DOHH2 (cell line): ENCODE data around the gene CLDN1.

ENCODE experiments used
- H3F3A ChIP-seq: fragments of 200-600 bp; sonication (generic), shearing (Covaris generic); 2 replicates; pipeline ENCODE4 v1.6.0; 2016; ENCODE audit warnings: antibody characterized with exemption, mild to moderate bottlenecking; ENCODE audit not compliant: control insufficient read depth, insufficient read depth
- H3K27ac ChIP-seq: fragments of 200-600 bp; sonication (generic); 2 replicates; pipeline ENCODE4 v1.5.1; 2014; ENCODE audit warnings: low read depth, mild to moderate bottlenecking, low read length, moderate library complexity
- H3K27me3 ChIP-seq: fragments of 200-600 bp; sonication (generic); 2 replicates; pipeline ENCODE4 v1.6.1; 2014; ENCODE audit warnings: mild to moderate bottlenecking, low read length, mixed read lengths; ENCODE audit not compliant: control insufficient read depth
- H3K36me3 ChIP-seq: fragments of 200-600 bp; sonication (generic); 2 replicates; pipeline ENCODE4 v1.6.1; 2014; ENCODE audit warnings: mild to moderate bottlenecking, low read length, moderate library complexity, mixed read lengths; ENCODE audit not compliant: control insufficient read depth
- H3K4me1 ChIP-seq: fragments of 200-600 bp; sonication (generic); 2 replicates; pipeline ENCODE4 v1.6.1; 2014; ENCODE audit warnings: mild to moderate bottlenecking, low read length, mixed read lengths; ENCODE audit not compliant: control insufficient read depth
- H3K4me2 ChIP-seq: fragments of 200-600 bp; sonication (generic); 2 replicates; pipeline ENCODE4 v1.6.0; 2014; ENCODE audit warnings: mild to moderate bottlenecking, low read length, moderate library complexity
- H3K4me3 ChIP-seq: fragments of 200-600 bp; sonication (generic); 2 replicates; pipeline ENCODE4 v1.5.1; 2014; ENCODE audit warnings: mild to moderate bottlenecking, low read length, mixed read lengths
- H3K79me2 ChIP-seq: fragments of 200-600 bp; sonication (generic); 2 replicates; pipeline ENCODE4 v1.6.1; 2014; ENCODE audit warnings: mild to moderate bottlenecking, low read length, mixed read lengths; ENCODE audit not compliant: control insufficient read depth
- H3K9me2 ChIP-seq: fragments of 200-600 bp; sonication (generic); replicated peaks from 2 replicates; pipeline ENCODE4 v1.6.1; 2014; ENCODE audit warnings: mild to moderate bottlenecking, low read length, mixed read lengths; ENCODE audit not compliant: control insufficient read depth
- H3K9me3 ChIP-seq: fragments of 200-600 bp; sonication (generic); 2 replicates; pipeline ENCODE4 v1.6.1; 2014; ENCODE audit warnings: antibody characterized with exemption, low read length, mixed read lengths; ENCODE audit not compliant: control insufficient read depth, insufficient read depth
- H4K20me1 ChIP-seq: fragments of 200-600 bp; sonication (generic); 2 replicates; pipeline ENCODE4 v1.6.0; 2014; ENCODE audit warnings: low read depth, mild to moderate bottlenecking, antibody characterized with exemption, low read length, moderate library complexity; ENCODE audit not compliant: control insufficient read depth, insufficient read depth
- EZH2phosphoT487 ChIP-seq: fragments of 200-600 bp; sonication (generic); IDR thresholded peaks from 2 replicates; pipeline ENCODE4 v1.6.1; 2017; ENCODE audit warnings: borderline replicate concordance, mild to moderate bottlenecking, antibody characterized with exemption, low read length, moderate library complexity, mixed read lengths
- TF ChIP-seq, protein P1 (sequence below): fragments of 200-600 bp; sonication (generic); IDR thresholded peaks from one replicate; pipeline ENCODE4 v1.5.1; 2014; ENCODE audit warnings: antibody characterized with exemption, mild to moderate bottlenecking, low read depth, low read length; ENCODE audit not compliant: poor library complexity, severe bottlenecking

CLDN1 gene

DNA sequence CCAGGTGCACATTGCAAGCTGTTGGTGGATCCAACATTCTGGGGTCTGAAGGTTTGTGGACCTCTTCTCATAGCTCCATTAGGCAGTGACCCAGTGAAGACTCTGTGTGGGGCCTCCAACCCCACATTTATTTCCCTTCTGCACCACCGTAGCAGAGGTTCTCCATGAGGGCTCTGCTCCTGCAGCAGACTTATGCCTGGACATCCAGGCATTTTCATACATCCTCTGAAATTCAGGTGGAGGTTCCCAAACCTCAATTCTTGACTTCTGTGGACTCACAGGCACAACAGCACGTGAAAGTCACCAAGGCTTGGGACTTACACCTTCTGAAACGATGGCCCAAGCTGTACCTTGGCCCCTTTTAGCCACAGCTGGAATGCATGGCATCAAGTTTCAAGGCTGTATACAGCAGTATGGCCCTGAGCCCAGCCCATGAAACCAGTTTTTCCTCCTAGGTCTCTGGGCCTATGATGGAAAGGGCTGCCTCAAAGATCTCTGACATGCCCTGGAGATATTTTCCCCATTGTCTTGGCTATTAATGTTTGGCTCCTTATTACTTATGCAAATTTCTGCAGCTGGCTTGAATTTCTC is 30.2 kb downstream of the CLDN1 start:
- H3K9me3 ChIP-seq: peaks cover 3% of the 10 kb centered on the region; the same call in 1 of the 2 replicates
- H3K79me2 ChIP-seq: no peaks in the 10 kb centered on the region
- H3F3A ChIP-seq: no peaks in the 10 kb centered on the region
- H3K4me3 ChIP-seq: no peak overlapping the region
- H4K20me1 ChIP-seq: no peaks in the 10 kb centered on the region
- no peak overlapping the region for H3K4me2 ChIP-seq
- no peak overlapping the region for H3K27ac ChIP-seq
- no peaks in the 10 kb centered on the region for H3K9me2 ChIP-seq
- TF ChIP-seq, protein P1, sequence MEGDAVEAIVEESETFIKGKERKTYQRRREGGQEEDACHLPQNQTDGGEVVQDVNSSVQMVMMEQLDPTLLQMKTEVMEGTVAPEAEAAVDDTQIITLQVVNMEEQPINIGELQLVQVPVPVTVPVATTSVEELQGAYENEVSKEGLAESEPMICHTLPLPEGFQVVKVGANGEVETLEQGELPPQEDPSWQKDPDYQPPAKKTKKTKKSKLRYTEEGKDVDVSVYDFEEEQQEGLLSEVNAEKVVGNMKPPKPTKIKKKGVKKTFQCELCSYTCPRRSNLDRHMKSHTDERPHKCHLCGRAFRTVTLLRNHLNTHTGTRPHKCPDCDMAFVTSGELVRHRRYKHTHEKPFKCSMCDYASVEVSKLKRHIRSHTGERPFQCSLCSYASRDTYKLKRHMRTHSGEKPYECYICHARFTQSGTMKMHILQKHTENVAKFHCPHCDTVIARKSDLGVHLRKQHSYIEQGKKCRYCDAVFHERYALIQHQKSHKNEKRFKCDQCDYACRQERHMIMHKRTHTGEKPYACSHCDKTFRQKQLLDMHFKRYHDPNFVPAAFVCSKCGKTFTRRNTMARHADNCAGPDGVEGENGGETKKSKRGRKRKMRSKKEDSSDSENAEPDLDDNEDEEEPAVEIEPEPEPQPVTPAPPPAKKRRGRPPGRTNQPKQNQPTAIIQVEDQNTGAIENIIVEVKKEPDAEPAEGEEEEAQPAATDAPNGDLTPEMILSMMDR: no peak
- no peak for TF ChIP-seq EZH2phosphoT487
- H3K4me1 ChIP-seq: no peaks in the 10 kb centered on the region
- no peaks in the 10 kb centered on the region for H3K27me3 ChIP-seq
- H3K36me3 ChIP-seq: no peaks in the 10 kb centered on the region

DNA sequence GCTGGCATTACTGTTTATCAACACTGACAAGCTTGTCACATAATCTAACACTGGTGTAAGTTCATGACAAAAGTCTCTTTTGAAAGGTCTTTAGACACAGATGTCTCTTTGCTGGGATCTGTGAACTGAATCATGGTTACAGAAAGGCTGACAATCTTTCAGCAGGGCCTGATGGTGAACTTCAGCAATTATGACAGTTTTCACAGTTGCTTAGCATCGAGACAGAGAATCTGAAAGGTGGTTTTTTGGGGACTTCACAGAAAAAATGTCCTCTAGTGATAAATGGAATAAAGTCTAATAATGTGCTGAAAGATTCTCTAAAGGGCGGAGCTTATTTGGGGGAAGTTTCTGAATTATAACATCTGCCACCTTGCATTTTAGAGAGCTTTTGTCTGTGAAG is 32.3 kb downstream of the CLDN1 start:
- Histone ChIP-seq H3K79me2 (no peaks in the 10 kb centered on the region), H3K9me3 (peaks cover 3% of the 10 kb centered on the region; the same call in 1 of the 2 replicates), H3K27me3 (no peaks in the 10 kb centered on the region), H3F3A (no peaks in the 10 kb centered on the region), H3K4me3 (no peak overlapping the region), H3K4me1 (no peaks in the 10 kb centered on the region), H3K4me2 (no peak overlapping the region), H4K20me1 (no peaks in the 10 kb centered on the region), H3K36me3 (no peaks in the 10 kb centered on the region), H3K27ac (no peak overlapping the region), H3K9me2 (no peaks in the 10 kb centered on the region)
- TF ChIP-seq, protein P1: no peak
- TF ChIP-seq EZH2phosphoT487: no peak

DNA sequence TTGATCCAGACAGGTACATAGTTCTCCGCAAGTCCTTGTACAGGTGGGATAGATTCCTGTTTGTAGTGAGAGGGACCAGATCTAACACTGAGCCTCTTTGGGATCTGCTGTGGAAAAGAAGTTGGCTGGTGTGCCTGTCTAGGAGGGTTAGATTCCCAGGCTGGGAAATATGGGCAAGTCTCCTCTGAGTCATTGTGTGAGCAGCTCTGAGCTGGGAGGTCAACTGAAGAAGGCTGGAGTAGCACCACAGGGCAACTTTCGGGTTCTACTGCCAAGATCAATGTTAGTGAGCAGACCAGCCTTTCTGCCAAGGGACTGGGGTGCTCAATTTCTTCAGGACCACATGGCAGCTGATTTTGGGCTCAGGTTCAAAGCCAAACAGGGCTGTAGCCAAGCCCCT is 33.4 kb downstream of the CLDN1 start:
- Histone ChIP-seq H4K20me1 (no peaks in the 10 kb centered on the region), H3K9me3 (peaks cover 3% of the 10 kb centered on the region; the same call in 1 of the 2 replicates), H3K4me3 (no peak overlapping the region), H3K27me3 (no peaks in the 10 kb centered on the region), H3K4me1 (no peaks in the 10 kb centered on the region), H3K4me2 (no peak overlapping the region), H3F3A (no peaks in the 10 kb centered on the region), H3K27ac (no peak overlapping the region), H3K9me2 (no peaks in the 10 kb centered on the region), H3K36me3 (no peaks in the 10 kb centered on the region), H3K79me2 (no peaks in the 10 kb centered on the region)
- TF ChIP-seq EZH2phosphoT487: no peak
- TF ChIP-seq, protein P1: no peak
